Uterus (tissue), 4 donors: ENCODE results near the gene RNF113B. TPM values are rescaled to one million over a fixed set of nuclear protein-coding genes. Genes with fewer than 3 reads are reported as not detected.

Source experiments
- microRNA-seq: library from miRNA; unstranded; fragments of <30 nt; microRNA quantifications from one replicate; pipeline ENCODE4, GENCODE V29; 2016; ENCODE audit warnings: borderline microRNAs expressed, borderline replicate concordance
- small RNA-seq: library from RNA; depleted of rRNA; stranded (forward); fragments of <200 nt; gene quantifications from one replicate; pipeline ENCODE3, GENCODE V24; 2016
- total RNA-seq, 4 donors: library from RNA; depleted of rRNA in 3 of 4; stranded (reverse); fragments of >200 nt in 3 of 4; gene quantifications; one replicate each; pipeline versions ENCODE4 v1.1.0 to v1.2.4, GENCODE V29; 2014 to 2023
- donor health status: DM: yes; HTN: yes; CAD: no.

The RNF113B gene
- total RNA-seq, 4 donors from 2014 or later = not detected

Small RNA genes within 50 kb of the gene (microRNA-seq; reads per million reads assigned to microRNA genes)
- not detected for gene MIR3170

Small RNA genes within 50 kb of the gene (small RNA-seq; reads per million reads assigned to genes)
- not detected for gene MIR3170

Other genes with a start within 250 kb of the RNF113B start
- gene IPO5, start 223.6 kb downstream of the RNF113B start, total RNA-seq = 100 to 1,000 TPM; 104 to 212 (median 147) TPM
- gene FARP1, start 34.2 kb downstream of the RNF113B start, total RNA-seq = 10 to 100 TPM; 13.1 to 71.2 (median 46.6) TPM